SK-N-SH (cell line): Measurements from ENCODE around the gene CACNA2D1.

Experiments used
- EZH2phosphoT487 ChIP-seq: fragments of 200-600 bp; sonication (generic); IDR thresholded peaks from 2 replicates; pipeline ENCODE4 v1.6.1; 2017; ENCODE audit warnings: low read depth, mixed run types, mild to moderate bottlenecking, antibody characterized with exemption, moderate library complexity, borderline replicate concordance
- FOSL2 ChIP-seq: IDR thresholded peaks from 2 replicates; pipeline ENCODE4 v1.4.0; 2012; ENCODE audit warnings: low read depth, mild to moderate bottlenecking, moderate library complexity, borderline replicate concordance
- SMC3 ChIP-seq: IDR thresholded peaks from 2 replicates; pipeline ENCODE4 v1.6.1; 2012; ENCODE audit warnings: low read depth, low read length, improper control_type of control experiment
- USF1 ChIP-seq: IDR thresholded peaks from 2 replicates; pipeline ENCODE4 v1.4.0; 2012; ENCODE audit warnings: low read depth, borderline replicate concordance
- USF2 ChIP-seq: fragments of 150-350 bp; IDR thresholded peaks from 2 replicates; pipeline ENCODE4 v1.6.1; 2017; ENCODE audit warnings: antibody characterized with exemption, low read length, low read depth, borderline replicate concordance
- YY1 ChIP-seq: IDR thresholded peaks from 2 replicates; pipeline ENCODE4 v1.4.0; 2012; ENCODE audit warnings: low read depth, mild to moderate bottlenecking
- TF ChIP-seq, protein P1 (sequence below): fragments of 200-600 bp; sonication (generic); IDR thresholded peaks from 2 replicates; pipeline ENCODE4 v1.6.1; 2017; ENCODE audit warnings: antibody characterized with exemption, mild to moderate bottlenecking, moderate library complexity

DNA sequence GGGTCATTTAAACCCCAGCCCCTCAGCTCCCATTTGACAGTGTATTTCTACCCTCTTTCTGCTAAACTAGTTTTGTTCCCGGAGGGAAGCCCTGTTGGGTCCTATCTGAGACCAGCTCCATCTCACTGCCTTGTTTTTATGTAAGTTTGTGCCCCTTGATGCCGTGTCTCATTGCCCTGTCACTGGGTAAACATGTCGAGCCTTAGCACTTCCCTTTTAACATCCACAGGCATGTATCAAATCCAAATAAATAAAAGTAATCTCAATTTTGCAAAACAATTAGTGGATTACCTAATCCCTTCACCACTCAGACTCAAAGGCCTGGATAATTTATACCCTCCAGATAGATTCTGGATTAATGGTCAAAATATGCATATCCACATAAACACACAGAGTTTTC, 115.7 kb downstream of the CACNA2D1 start:
- TF ChIP-seq, protein P1, sequence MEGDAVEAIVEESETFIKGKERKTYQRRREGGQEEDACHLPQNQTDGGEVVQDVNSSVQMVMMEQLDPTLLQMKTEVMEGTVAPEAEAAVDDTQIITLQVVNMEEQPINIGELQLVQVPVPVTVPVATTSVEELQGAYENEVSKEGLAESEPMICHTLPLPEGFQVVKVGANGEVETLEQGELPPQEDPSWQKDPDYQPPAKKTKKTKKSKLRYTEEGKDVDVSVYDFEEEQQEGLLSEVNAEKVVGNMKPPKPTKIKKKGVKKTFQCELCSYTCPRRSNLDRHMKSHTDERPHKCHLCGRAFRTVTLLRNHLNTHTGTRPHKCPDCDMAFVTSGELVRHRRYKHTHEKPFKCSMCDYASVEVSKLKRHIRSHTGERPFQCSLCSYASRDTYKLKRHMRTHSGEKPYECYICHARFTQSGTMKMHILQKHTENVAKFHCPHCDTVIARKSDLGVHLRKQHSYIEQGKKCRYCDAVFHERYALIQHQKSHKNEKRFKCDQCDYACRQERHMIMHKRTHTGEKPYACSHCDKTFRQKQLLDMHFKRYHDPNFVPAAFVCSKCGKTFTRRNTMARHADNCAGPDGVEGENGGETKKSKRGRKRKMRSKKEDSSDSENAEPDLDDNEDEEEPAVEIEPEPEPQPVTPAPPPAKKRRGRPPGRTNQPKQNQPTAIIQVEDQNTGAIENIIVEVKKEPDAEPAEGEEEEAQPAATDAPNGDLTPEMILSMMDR, result no peak
- TF ChIP-seq SMC3 (no peak), USF2 (no peak), FOSL2 (no peak), YY1 (no peak), USF1 (no peak), EZH2phosphoT487 (no peak)
